ENCODE measurements around the gene HDDC3.

DNA sequence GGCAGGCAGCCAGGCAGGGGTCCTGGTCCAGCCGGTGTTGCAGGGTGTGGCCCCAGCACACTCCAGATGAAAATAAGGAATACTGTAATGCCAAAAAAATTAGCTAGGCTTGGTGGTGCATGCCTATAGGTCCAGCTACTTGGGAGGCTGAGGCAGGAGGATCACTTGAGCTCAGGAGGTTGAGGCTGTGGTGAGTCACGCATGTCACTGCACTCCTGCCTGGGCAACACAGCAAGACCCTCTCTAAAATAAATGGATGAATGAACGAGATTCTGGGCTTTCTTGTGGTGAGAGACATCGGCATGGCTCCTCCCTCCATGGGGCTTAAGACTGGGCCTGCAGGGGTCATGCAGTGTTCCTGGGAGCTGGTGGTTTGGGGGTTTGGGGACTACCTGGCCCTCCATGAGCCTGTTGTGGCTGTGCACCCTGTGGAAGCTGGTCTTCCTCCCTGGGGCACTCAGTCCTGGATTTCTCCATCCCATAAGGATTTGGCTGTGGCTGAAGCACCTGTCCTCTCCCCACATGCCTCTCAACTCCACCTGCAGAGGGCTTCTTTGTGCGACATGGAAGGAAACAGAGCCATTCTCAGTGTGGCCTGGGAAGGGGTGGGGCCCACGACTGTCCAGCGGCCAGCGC is 14.7 kb upstream of the HDDC3 start:
- TF ChIP-seq TAF1 (IDR thresholded peaks at IDR 0.05; ENCODE audit: borderline replicate concordance, low read depth, low read length) (no peak), CTCF (IDR thresholded peaks at IDR 0.05) (no peak), RXRA (IDR thresholded peaks at IDR 0.05; ENCODE audit: borderline replicate concordance, low read depth) (no peak), EP300 (IDR thresholded peaks at IDR 0.05; ENCODE audit: borderline replicate concordance in 1 of 2, low read depth in 1 of 2, low read length in 1 of 2) (no peak), ELF1 (IDR thresholded peaks at IDR 0.05) (no peak), TCF12 (IDR thresholded peaks at IDR 0.05) (no peak), YY1 (IDR thresholded peaks at IDR 0.05; ENCODE audit: low read depth) (no peak), SMC3 (IDR thresholded peaks at IDR 0.05; ENCODE audit: low read depth, low read length) (no peak), SIN3A (IDR thresholded peaks at IDR 0.05; ENCODE audit: borderline replicate concordance, low read depth, low read length) (no peak), REST (IDR thresholded peaks at IDR 0.05; ENCODE audit: low read depth, low read length) (no peak), FOSL2 (IDR thresholded peaks at IDR 0.05; ENCODE audit: borderline replicate concordance, low read depth) (no peak)

Measured in SK-N-SH (cell line).